GM23248 (cell line): ENCODE results near the gene CFAP61.
"Not testable (repeated sequence)": the region's sequence is repeated elsewhere in the genome, so short reads cannot be mapped to it uniquely, and the experiment has no call there.

Experiments
- EZH2 ChIP-seq: fragments of 200-600 bp; sonication (generic); IDR thresholded peaks from 2 replicates; pipeline ENCODE4 v1.6.1; 2018; ENCODE audit warnings: antibody characterized with exemption, mild to moderate bottlenecking; ENCODE audit not compliant: insufficient read depth, poor library complexity, severe bottlenecking
- EZH2phosphoT487 ChIP-seq: fragments of 200-600 bp; sonication (generic); IDR thresholded peaks from 2 replicates; pipeline ENCODE4 v1.6.1; 2018; ENCODE audit warnings: antibody characterized with exemption, moderate library complexity, mild to moderate bottlenecking, low read depth; ENCODE audit not compliant: insufficient read depth

DNA sequence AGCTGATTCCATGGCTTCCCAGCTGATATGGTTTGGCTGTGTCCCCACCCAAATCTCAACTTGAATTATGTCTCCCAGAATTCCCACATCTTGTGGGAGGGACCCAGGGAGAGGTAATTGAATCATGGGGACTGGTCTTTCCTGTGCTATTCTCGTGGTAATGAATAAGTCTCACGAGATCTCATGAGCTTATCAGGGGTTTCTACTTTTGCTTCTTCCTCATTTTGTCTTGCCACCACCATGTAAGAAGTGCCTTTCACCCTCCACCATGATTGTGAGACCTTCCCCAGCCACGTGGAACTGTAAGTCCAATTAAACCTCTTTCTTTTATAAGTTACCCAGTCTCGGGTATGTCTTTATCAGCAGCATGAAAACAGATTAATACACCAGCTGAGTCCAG, 165.8 kb downstream of the CFAP61 start:
- not testable (repeated sequence) for TF ChIP-seq EZH2phosphoT487, EZH2
